Measurements from ENCODE around the gene G6PC1.
"Not testable (repeated sequence)": the region's sequence is repeated elsewhere in the genome, so short reads cannot be mapped to it uniquely, and the experiment has no call there.

Gene G6PC1

GRCh38 chr17:42899981-42900380 is 618 bp upstream of the G6PC1 start:
- not testable (repeated sequence) for FAIRE-seq; DNase-seq (ENCODE audit: insufficient read length, low spot score)

- FAIRE-seq (no peak), DNase-seq (ENCODE audit: insufficient read length, low spot score) (no peak)
These were observed 1.1 kb downstream of the G6PC1 start for GRCh38 chr17:42901535-42902229.

- FAIRE-seq = peak; percentile 65
These were observed 3.5 kb downstream of the G6PC1 start for GRCh38 chr17:42904110-42904469.

GRCh38 chr17:42906772-42907446 is 6.3 kb downstream of the G6PC1 start:
- DNase-seq (ENCODE audit: insufficient read length, low spot score) (no peak), FAIRE-seq (no peak)

More at GRCh38 chr17:42904110-42904469, 3.5 kb downstream of the G6PC1 start:
- no peak for DNase-seq (ENCODE audit: insufficient read length, low spot score)

- DNase-seq (ENCODE audit: insufficient read length, low spot score) = no peak
- peak; percentile 26 for FAIRE-seq
These were observed 8.5 kb downstream of the G6PC1 start for GRCh38 chr17:42908872-42909700.

GRCh38 chr17:42913522-42913921 is 12.9 kb downstream of the G6PC1 start:
- DNase-seq (ENCODE audit: insufficient read length, low spot score) (no peak), FAIRE-seq (peak; percentile 63)

- DNase-seq (ENCODE audit: insufficient read length, low spot score) (no peak), FAIRE-seq (no peak)
These were observed 13.5 kb downstream of the G6PC1 start for GRCh38 chr17:42913981-42914617.

- FAIRE-seq; DNase-seq (ENCODE audit: insufficient read length, low spot score): not testable (repeated sequence)
These were observed 14.7 kb downstream of the G6PC1 start for GRCh38 chr17:42915288-42915687.

- not testable (repeated sequence) for FAIRE-seq; DNase-seq (ENCODE audit: insufficient read length, low spot score)
These were observed 16.0 kb downstream of the G6PC1 start for GRCh38 chr17:42916388-42917235.

GRCh38 chr17:42917236-42917603 is 16.6 kb downstream of the G6PC1 start:
- no peak for DNase-seq (ENCODE audit: insufficient read length, low spot score)
- no peak for FAIRE-seq

- no peak for DNase-seq (ENCODE audit: insufficient read length, low spot score)
- no peak for FAIRE-seq
These were observed 18.4 kb downstream of the G6PC1 start for GRCh38 chr17:42918902-42919521.

- not testable (repeated sequence) for DNase-seq (ENCODE audit: insufficient read length, low spot score); FAIRE-seq
These were observed 19.0 kb downstream of the G6PC1 start for GRCh38 chr17:42919522-42920077.

GRCh38 chr17:42920106-42920900 is 19.7 kb downstream of the G6PC1 start:
- no peak for DNase-seq (ENCODE audit: insufficient read length, low spot score)
- FAIRE-seq = no peak

- no peak for FAIRE-seq
These were observed 20.3 kb downstream of the G6PC1 start for GRCh38 chr17:42920922-42921321.

GRCh38 chr17:42922294-42922693 is 21.7 kb downstream of the G6PC1 start:
- DNase-seq (ENCODE audit: insufficient read length, low spot score) = no peak
- no peak for FAIRE-seq

More at GRCh38 chr17:42920922-42921321, 20.3 kb downstream of the G6PC1 start:
- DNase-seq (ENCODE audit: insufficient read length, low spot score) = no peak

GRCh38 chr17:42923472-42923871 is 22.9 kb downstream of the G6PC1 start:
- FAIRE-seq; DNase-seq (ENCODE audit: insufficient read length, low spot score): not testable (repeated sequence)

GRCh38 chr17:42924891-42925290 is 24.3 kb downstream of the G6PC1 start:
- FAIRE-seq (no peak), DNase-seq (ENCODE audit: insufficient read length, low spot score) (no peak)

- DNase-seq (ENCODE audit: insufficient read length, low spot score) = peak; percentile 81
- FAIRE-seq = no peak
These were observed 28.3 kb downstream of the G6PC1 start for GRCh38 chr17:42928714-42929496.
